Astrocyte (in vitro differentiated cells and primary cell): ENCODE measurements around the gene DDIAS. TPM values are rescaled to one million over a fixed set of nuclear protein-coding genes. Genes with fewer than 3 reads are reported as not detected.

Experiments
- DNase-seq: peaks from one replicate; pipeline ENCODE4 v3.0.0-alpha.2; 2010; ENCODE audit warnings: low read depth
- FAIRE-seq: peaks from 2 replicates; lab custom pipeline; 2011; peaks lifted over from hg19 to GRCh38; lab: Jason Lieb, UNC
- H2AFZ ChIP-seq: 2 replicates; pipeline ENCODE4 v1.6.0; 2012; ENCODE audit warnings: low read depth, low read length, inconsistent platforms
- H3K27ac ChIP-seq: 2 replicates; pipeline ENCODE4 v1.5.1; 2011; ENCODE audit warnings: low read depth, low read length, inconsistent platforms
- H3K27me3 ChIP-seq: 2 replicates; pipeline ENCODE4 v1.6.0; 2011; ENCODE audit warnings: low read length, inconsistent platforms; ENCODE audit not compliant: insufficient read depth
- H3K36me3 ChIP-seq: 2 replicates; pipeline ENCODE4 v1.5.1; 2011; ENCODE audit warnings: low read length, inconsistent platforms; ENCODE audit not compliant: insufficient read depth
- H3K4me1 ChIP-seq: 2 replicates; pipeline ENCODE4 v1.5.1; 2011; ENCODE audit warnings: low read length, inconsistent platforms; ENCODE audit not compliant: insufficient read depth
- H3K4me2 ChIP-seq: 2 replicates; pipeline ENCODE4 v1.6.0; 2012; ENCODE audit warnings: low read length, inconsistent platforms
- H3K4me3 ChIP-seq: 2 replicates; pipeline ENCODE4 v1.5.1; 2011; ENCODE audit warnings: low read depth, mild to moderate bottlenecking, low read length, inconsistent platforms; ENCODE audit not compliant: insufficient read depth
- H3K79me2 ChIP-seq: 2 replicates; pipeline ENCODE4 v1.6.0; 2012; ENCODE audit warnings: mild to moderate bottlenecking, low read length, inconsistent platforms; ENCODE audit not compliant: insufficient read depth
- H3K9ac ChIP-seq: 2 replicates; pipeline ENCODE4 v1.6.0; 2012; ENCODE audit warnings: mild to moderate bottlenecking, low read length, inconsistent platforms
- H3K9me3 ChIP-seq: 2 replicates; pipeline ENCODE4 v1.5.1; 2012; ENCODE audit warnings: low read depth, mild to moderate bottlenecking, low read length, inconsistent platforms; ENCODE audit not compliant: insufficient read depth
- H4K20me1 ChIP-seq: 2 replicates; pipeline ENCODE4 v1.6.0; 2012; ENCODE audit warnings: low read length, inconsistent platforms; ENCODE audit not compliant: insufficient read depth
- H3K27ac Mint-ChIP-seq: one replicate; pipeline ENCODE4 v1.8.0; 2021; ENCODE audit warnings: mild to moderate bottlenecking, mixed read lengths; ENCODE audit not compliant: unreplicated experiment
- H3K27me3 Mint-ChIP-seq: one replicate; pipeline ENCODE4 v1.8.0; 2021; ENCODE audit warnings: low read depth, mixed read lengths; ENCODE audit not compliant: unreplicated experiment
- H3K36me3 Mint-ChIP-seq: one replicate; pipeline ENCODE4 v1.8.0; 2021; ENCODE audit warnings: low read depth, mixed read lengths; ENCODE audit not compliant: unreplicated experiment
- H3K4me1 Mint-ChIP-seq: one replicate; pipeline ENCODE4 v1.8.0; 2021; ENCODE audit warnings: low read depth, mixed read lengths; ENCODE audit not compliant: unreplicated experiment
- H3K4me3 Mint-ChIP-seq: one replicate; pipeline ENCODE4 v1.8.0; 2021; ENCODE audit warnings: mild to moderate bottlenecking, moderate library complexity, mixed read lengths; ENCODE audit not compliant: unreplicated experiment
- H3K9me3 Mint-ChIP-seq: one replicate; pipeline ENCODE4 v1.8.0; 2021; ENCODE audit warnings: mild to moderate bottlenecking, mixed read lengths; ENCODE audit not compliant: unreplicated experiment
- CTCF ChIP-seq: IDR thresholded peaks from 2 replicates; pipeline ENCODE4 v1.5.1; 2011; ENCODE audit warnings: low read depth, mild to moderate bottlenecking, inconsistent platforms, low read length, moderate library complexity; ENCODE audit not compliant: insufficient read depth
- EZH2 ChIP-seq: IDR thresholded peaks from 2 replicates; pipeline ENCODE4 v1.6.1; 2012; ENCODE audit warnings: mild to moderate bottlenecking, low read length, inconsistent platforms; ENCODE audit not compliant: insufficient read depth
- total RNA-seq: library from RNA; stranded (reverse); gene quantifications from 2 replicates; pipeline ENCODE4 v1.2.1, GENCODE V29; 2021

The DDIAS gene
- total RNA-seq, 1 donor from 2014 or later, result 4.0 TPM

- FAIRE-seq, result no peak
- H4K20me1 ChIP-seq, result peaks cover 6% of the 10 kb centered on the region
- Mint-ChIP-seq H3K4me3 (no peak overlapping the region), H3K27ac (no peak overlapping the region), H3K27me3 (no peaks in the 10 kb centered on the region), H3K9me3 (peaks cover 4% of the 10 kb centered on the region), H3K36me3 (no peaks in the 10 kb centered on the region), H3K4me1 (peaks cover 5% of the 10 kb centered on the region)
- no peak for DNase-seq
- H3K4me2 ChIP-seq, result no peak overlapping the region
- TF ChIP-seq EZH2, result no peak
- H2AFZ ChIP-seq, result no peak overlapping the region
- H3K9ac ChIP-seq, result no peak overlapping the region
- H3K4me1 ChIP-seq, result peaks cover 14% of the 10 kb centered on the region
- peaks cover 21% of the 10 kb centered on the region for H3K79me2 ChIP-seq
- H3K27me3 ChIP-seq, result no peaks in the 10 kb centered on the region
- no peak overlapping the region for H3K27ac ChIP-seq
- H3K9me3 ChIP-seq, result no peaks in the 10 kb centered on the region
- H3K36me3 ChIP-seq, result no peaks in the 10 kb centered on the region
- H3K4me3 ChIP-seq, result no peak overlapping the region
These were observed 3.3 kb upstream of the DDIAS start for GRCh38 chr11:82898241-82898640.

- Mint-ChIP-seq H3K27ac (peak overlapping the region; percentile 16), H3K9me3 (peaks cover 4% of the 10 kb centered on the region), H3K27me3 (no peaks in the 10 kb centered on the region), H3K36me3 (no peaks in the 10 kb centered on the region), H3K4me3 (peak overlapping the region; percentile 100), H3K4me1 (peaks cover 5% of the 10 kb centered on the region)
- peak overlapping the region; percentile 91 for H2AFZ ChIP-seq
- H3K9ac ChIP-seq, result peak overlapping the region; percentile 84
- H3K4me1 ChIP-seq, result peaks cover 14% of the 10 kb centered on the region
- H3K4me2 ChIP-seq, result peak overlapping the region; percentile 90
- no peaks in the 10 kb centered on the region for H3K27me3 ChIP-seq
- H4K20me1 ChIP-seq, result peaks cover 3% of the 10 kb centered on the region
- H3K79me2 ChIP-seq, result peaks cover 24% of the 10 kb centered on the region
- FAIRE-seq, result no peak
- no peak for DNase-seq
- H3K36me3 ChIP-seq, result no peaks in the 10 kb centered on the region
- TF ChIP-seq EZH2 (no peak), CTCF (no peak)
- H3K4me3 ChIP-seq, result peak overlapping the region; percentile 82
- no peak overlapping the region for H3K27ac ChIP-seq
- H3K9me3 ChIP-seq, result no peaks in the 10 kb centered on the region
These were observed 2.2 kb upstream of the DDIAS start for GRCh38 chr11:82899186-82899820.

GRCh38 chr11:82899957-82900276 lies 1.6 kb upstream of the DDIAS start:
- TF ChIP-seq CTCF (no peak), EZH2 (no peak)
- peak overlapping the region; percentile 16 for H3K27ac Mint-ChIP-seq
- DNase-seq (no peak), FAIRE-seq (no peak)
- peak overlapping the region; percentile 100 for H3K4me3 Mint-ChIP-seq
- H3K4me1 ChIP-seq, result peaks cover 14% of the 10 kb centered on the region
- H3K79me2 ChIP-seq, result peaks cover 29% of the 10 kb centered on the region
- H3K36me3 Mint-ChIP-seq, result no peaks in the 10 kb centered on the region
- peaks cover 3% of the 10 kb centered on the region for H4K20me1 ChIP-seq
- peaks cover 5% of the 10 kb centered on the region for H3K4me1 Mint-ChIP-seq
- H3K27me3 Mint-ChIP-seq, result no peaks in the 10 kb centered on the region
- no peaks in the 10 kb centered on the region for H3K27me3 ChIP-seq
- no peaks in the 10 kb centered on the region for H3K9me3 ChIP-seq
- peak overlapping the region; percentile 84 for H3K9ac ChIP-seq
- H3K9me3 Mint-ChIP-seq, result peaks cover 4% of the 10 kb centered on the region
- no peaks in the 10 kb centered on the region for H3K36me3 ChIP-seq
- H3K27ac ChIP-seq, result peak overlapping the region; percentile 61
- H2AFZ ChIP-seq, result peak overlapping the region; percentile 91
- H3K4me2 ChIP-seq, result peak overlapping the region; percentile 90
- H3K4me3 ChIP-seq, result peak overlapping the region; percentile 82
